ENCODE data around the gene BAIAP2L1.
A peak's percentile ranks its signal among the peaks of the same experiment; 100 is the strongest.

BAIAP2L1 gene

GRCh38 chr7:98354511-98355249, 46.2 kb downstream of the BAIAP2L1 start:
- ChIA-PET CTCF (interaction anchor here (0.6 to 0.7 kb wide), 2 partner anchors 13 to 512 kb away, joined by 4 read pairs; no protein-coding TSS in a partner anchor), POLR2A (ENCODE audit: low non-redundant PET) (interaction anchor here (0.5 kb wide), 1 partner anchor 22 kb away, joined by 5 read pairs; no protein-coding TSS in a partner anchor)
- TF ChIP-seq, protein P1, sequence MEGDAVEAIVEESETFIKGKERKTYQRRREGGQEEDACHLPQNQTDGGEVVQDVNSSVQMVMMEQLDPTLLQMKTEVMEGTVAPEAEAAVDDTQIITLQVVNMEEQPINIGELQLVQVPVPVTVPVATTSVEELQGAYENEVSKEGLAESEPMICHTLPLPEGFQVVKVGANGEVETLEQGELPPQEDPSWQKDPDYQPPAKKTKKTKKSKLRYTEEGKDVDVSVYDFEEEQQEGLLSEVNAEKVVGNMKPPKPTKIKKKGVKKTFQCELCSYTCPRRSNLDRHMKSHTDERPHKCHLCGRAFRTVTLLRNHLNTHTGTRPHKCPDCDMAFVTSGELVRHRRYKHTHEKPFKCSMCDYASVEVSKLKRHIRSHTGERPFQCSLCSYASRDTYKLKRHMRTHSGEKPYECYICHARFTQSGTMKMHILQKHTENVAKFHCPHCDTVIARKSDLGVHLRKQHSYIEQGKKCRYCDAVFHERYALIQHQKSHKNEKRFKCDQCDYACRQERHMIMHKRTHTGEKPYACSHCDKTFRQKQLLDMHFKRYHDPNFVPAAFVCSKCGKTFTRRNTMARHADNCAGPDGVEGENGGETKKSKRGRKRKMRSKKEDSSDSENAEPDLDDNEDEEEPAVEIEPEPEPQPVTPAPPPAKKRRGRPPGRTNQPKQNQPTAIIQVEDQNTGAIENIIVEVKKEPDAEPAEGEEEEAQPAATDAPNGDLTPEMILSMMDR (conservative IDR thresholded peaks at IDR 0.05; ENCODE audit: low read depth) = no peak
- H3K27ac ChIP-seq = peak overlapping the region; percentile 93
- peak; percentile 89 for DNase-seq (ENCODE audit: low spot score)

DNA sequence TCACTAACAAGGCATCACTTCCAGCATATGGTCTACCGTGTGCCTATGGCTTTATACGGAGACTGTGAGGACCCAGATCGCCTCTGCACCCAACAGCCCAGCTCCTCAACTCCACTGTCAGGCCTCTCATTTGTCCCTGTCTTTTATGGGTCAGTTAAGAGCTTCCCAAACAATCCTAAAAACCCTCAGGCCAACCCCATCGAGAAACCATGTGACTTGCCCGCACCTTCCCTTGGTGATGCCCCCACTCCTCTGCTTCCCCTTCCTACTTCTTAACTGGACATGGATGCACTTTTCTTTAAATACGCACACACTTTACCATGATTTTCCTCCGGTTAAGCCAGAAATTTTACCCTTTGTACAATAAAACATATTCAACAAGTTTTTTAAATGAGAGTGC, 46.8 kb downstream of the BAIAP2L1 start:
- TF ChIP-seq, protein P1 (conservative IDR thresholded peaks at IDR 0.05; ENCODE audit: low read depth) = no peak
- H3K27ac ChIP-seq = peak overlapping the region; percentile 93
- no peak for DNase-seq (ENCODE audit: low spot score)
- CTCF ChIA-PET = interaction anchor here (0.6 kb wide), 1 partner anchor 12 kb away, joined by 4 read pairs; no protein-coding TSS in a partner anchor
- POLR2A ChIA-PET (ENCODE audit: low non-redundant PET) = interaction anchor here (0.5 kb wide), 1 partner anchor 22 kb away, joined by 5 read pairs; no protein-coding TSS in a partner anchor

- DNase-seq (ENCODE audit: low spot score) = peak; percentile 91
- CTCF ChIA-PET = no interaction called here
- peak overlapping the region; percentile 93 for H3K27ac ChIP-seq
These were observed 48.3 kb downstream of the BAIAP2L1 start for GRCh38 chr7:98352621-98353020.

DNA sequence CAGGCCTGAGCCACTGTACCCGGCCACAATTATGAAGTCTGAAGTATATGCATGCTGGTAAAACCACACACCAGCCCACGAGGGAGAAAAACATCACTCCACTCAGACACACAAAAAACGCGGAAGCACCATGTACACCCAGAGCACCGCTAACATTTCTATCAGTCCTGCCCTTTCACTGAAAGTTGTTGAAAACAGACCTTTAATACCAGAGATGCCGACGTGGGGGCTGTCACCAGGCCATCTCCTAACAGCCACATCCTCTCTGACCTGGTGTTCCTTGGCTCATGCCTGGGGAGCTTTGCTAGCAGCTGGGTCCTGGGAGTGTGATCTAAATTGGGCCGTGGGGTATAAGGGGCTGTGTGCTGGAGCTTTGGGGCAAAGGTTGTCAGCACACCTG, 49.8 kb downstream of the BAIAP2L1 start:
- ChIA-PET CTCF (no interaction called here), POLR2A (ENCODE audit: low non-redundant PET) (no interaction called here)
- DNase-seq (ENCODE audit: low spot score) = no peak
- TF ChIP-seq, protein P1 (conservative IDR thresholded peaks at IDR 0.05; ENCODE audit: low read depth) = no peak
- H3K27ac ChIP-seq = peak overlapping the region; percentile 55

More at GRCh38 chr7:98352621-98353020, 48.3 kb downstream of the BAIAP2L1 start:
- TF ChIP-seq, protein P1 (conservative IDR thresholded peaks at IDR 0.05; ENCODE audit: low read depth) = no peak
- POLR2A ChIA-PET (ENCODE audit: low non-redundant PET) = no interaction called here

DNA sequence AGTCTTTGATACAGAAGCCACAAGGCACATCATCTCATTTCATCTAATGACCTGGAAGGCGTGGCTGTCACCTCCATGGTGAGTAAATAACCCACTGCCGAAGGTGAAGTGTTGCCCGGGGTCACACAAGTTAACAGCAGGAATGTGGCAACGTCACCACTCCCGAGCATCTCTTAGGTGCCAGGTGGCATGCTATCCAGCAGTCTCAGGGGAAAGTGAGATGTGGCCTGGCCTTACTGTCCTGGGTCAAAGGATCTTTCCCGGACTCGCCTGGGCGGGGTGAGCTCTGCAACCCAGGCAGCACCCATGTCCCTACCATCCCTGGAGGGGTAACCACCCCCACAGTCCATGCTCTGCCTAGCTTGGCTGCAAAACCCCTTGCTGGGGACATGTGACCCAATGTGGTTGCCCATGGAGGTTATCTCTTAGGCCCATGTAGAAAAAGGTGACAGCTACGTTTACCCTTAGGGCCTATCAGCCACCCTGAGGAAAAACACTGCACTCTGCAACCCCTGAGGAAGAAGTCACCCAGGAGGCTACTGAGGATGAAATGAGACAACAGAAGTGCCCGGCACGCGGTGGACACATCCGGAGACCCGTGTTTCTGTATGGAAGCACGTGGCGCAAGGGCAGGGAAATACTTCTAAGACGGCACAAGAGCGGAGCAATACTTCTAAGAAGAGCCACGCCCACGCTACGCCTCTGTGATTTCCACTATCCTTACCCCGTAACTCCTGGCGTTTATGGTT, 52.0 kb downstream of the BAIAP2L1 start:
- CTCF ChIA-PET = interaction anchor here (0.6 kb wide), 1 partner anchor 595 kb away, joined by 3 read pairs; no protein-coding TSS in a partner anchor
- POLR2A ChIA-PET (ENCODE audit: low non-redundant PET) = interaction anchor here (0.6 kb wide), 1 partner anchor 99 kb away, joined by 3 read pairs; no protein-coding TSS in a partner anchor

More for the DNA sequence above, 52.0 kb downstream of the BAIAP2L1 start:
- TF ChIP-seq, protein P1 (conservative IDR thresholded peaks at IDR 0.05; ENCODE audit: low read depth) = no peak
- no peak for DNase-seq (ENCODE audit: low spot score)
- H3K27ac ChIP-seq = peak overlapping the region; percentile 37
